ENCODE results near the gene KIF27.
"Not testable (repeated sequence)": the region's sequence is repeated elsewhere in the genome, so short reads cannot be mapped to it uniquely, and the experiment has no call there.

DNA sequence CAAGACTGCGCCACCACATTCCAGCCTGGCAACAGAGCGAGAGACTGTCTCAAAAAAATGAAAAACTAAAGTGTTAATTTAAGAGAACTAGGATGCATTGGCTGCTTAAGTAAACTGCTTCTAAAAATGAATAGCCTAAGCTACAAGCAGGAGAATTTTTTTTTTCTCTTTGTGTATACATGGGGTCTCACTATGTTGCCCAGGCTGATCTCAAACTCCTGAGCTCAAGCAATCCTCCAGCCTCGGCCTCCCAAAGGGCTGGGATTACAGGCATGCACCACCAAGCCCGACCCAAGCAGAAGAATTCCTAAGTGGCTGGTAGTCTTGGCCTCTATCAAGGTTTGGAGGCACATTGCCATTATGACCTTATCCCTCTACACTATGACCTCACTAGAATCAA lies 106.1 kb downstream of the KIF27 start:
- TF ChIP-seq, protein P1, sequence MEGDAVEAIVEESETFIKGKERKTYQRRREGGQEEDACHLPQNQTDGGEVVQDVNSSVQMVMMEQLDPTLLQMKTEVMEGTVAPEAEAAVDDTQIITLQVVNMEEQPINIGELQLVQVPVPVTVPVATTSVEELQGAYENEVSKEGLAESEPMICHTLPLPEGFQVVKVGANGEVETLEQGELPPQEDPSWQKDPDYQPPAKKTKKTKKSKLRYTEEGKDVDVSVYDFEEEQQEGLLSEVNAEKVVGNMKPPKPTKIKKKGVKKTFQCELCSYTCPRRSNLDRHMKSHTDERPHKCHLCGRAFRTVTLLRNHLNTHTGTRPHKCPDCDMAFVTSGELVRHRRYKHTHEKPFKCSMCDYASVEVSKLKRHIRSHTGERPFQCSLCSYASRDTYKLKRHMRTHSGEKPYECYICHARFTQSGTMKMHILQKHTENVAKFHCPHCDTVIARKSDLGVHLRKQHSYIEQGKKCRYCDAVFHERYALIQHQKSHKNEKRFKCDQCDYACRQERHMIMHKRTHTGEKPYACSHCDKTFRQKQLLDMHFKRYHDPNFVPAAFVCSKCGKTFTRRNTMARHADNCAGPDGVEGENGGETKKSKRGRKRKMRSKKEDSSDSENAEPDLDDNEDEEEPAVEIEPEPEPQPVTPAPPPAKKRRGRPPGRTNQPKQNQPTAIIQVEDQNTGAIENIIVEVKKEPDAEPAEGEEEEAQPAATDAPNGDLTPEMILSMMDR (IDR thresholded peaks at IDR 0.05; ENCODE audit: low read length) = not testable (repeated sequence)
- TF ChIP-seq EZH2 (optimal IDR thresholded peaks at IDR 0.05; ENCODE audit: low read depth, low read length); EZH2phosphoT487 (IDR thresholded peaks at IDR 0.05; ENCODE audit: low read length): not testable (repeated sequence)
